KMS-11 (cell line): ENCODE data around the gene NOP16.

Experiments
- H2AFZ ChIP-seq: fragments of 200-600 bp; sonication (generic); 2 replicates; pipeline ENCODE4 v1.6.1; 2016; ENCODE audit warnings: antibody characterized with exemption, mixed run types, low read depth
- H3K27ac ChIP-seq: fragments of 200-600 bp; sonication (generic); 2 replicates; pipeline ENCODE4 v1.6.1; 2016; ENCODE audit warnings: mild to moderate bottlenecking, mixed run types
- H3K27me3 ChIP-seq: fragments of 200-600 bp; sonication (generic); 2 replicates; pipeline ENCODE4 v1.6.1; 2017; ENCODE audit warnings: mild to moderate bottlenecking, low read depth, mixed run types, moderate library complexity; ENCODE audit not compliant: insufficient read depth
- H3K36me3 ChIP-seq: fragments of 200-600 bp; sonication (generic); 2 replicates; pipeline ENCODE4 v1.6.1; 2017; ENCODE audit warnings: mild to moderate bottlenecking, mixed run types; ENCODE audit not compliant: insufficient read depth
- H3K4me1 ChIP-seq: fragments of 200-600 bp; sonication (generic); 2 replicates; pipeline ENCODE4 v1.6.1; 2016; ENCODE audit warnings: mild to moderate bottlenecking, low read depth, mixed run types; ENCODE audit not compliant: poor library complexity, severe bottlenecking
- H3K4me2 ChIP-seq: fragments of 200-600 bp; sonication (generic); 2 replicates; pipeline ENCODE4 v1.7.0; 2016; ENCODE audit warnings: mild to moderate bottlenecking, mixed run types
- H3K4me3 ChIP-seq: fragments of 200-600 bp; sonication (generic); IDR thresholded peaks from 2 replicates; pipeline ENCODE4 v1.6.1; 2017; ENCODE audit warnings: low read depth, low read length, mixed read lengths; ENCODE audit not compliant: insufficient read depth
- H3K79me2 ChIP-seq: fragments of 200-600 bp; sonication (generic); 2 replicates; pipeline ENCODE4 v1.6.1; 2016; ENCODE audit warnings: low read depth, mixed run types; ENCODE audit not compliant: insufficient read depth
- H3K9ac ChIP-seq: fragments of 200-600 bp; sonication (generic); 2 replicates; pipeline ENCODE4 v1.6.1; 2016; ENCODE audit warnings: mild to moderate bottlenecking, mixed run types
- H4K20me1 ChIP-seq: fragments of 200-600 bp; sonication (generic); 2 replicates; pipeline ENCODE4 v1.6.1; 2016; ENCODE audit warnings: mild to moderate bottlenecking, mixed run types; ENCODE audit not compliant: insufficient read depth
- TF ChIP-seq, protein P1 (sequence below): fragments of 200-600 bp; sonication (generic); conservative IDR thresholded peaks from 2 replicates; pipeline ENCODE4 v1.6.1; 2017; ENCODE audit warnings: low read depth, mild to moderate bottlenecking, antibody characterized with exemption, low read length, moderate library complexity, mixed read lengths

NOP16 gene

GRCh38 chr5:176359658-176360057, 28.7 kb downstream of the NOP16 start:
- Histone ChIP-seq H4K20me1 (no peaks in the 10 kb centered on the region), H2AFZ (no peak overlapping the region), H3K79me2 (peaks cover 17% of the 10 kb centered on the region; the same call in 1 of the 2 replicates), H3K4me3 (no peak overlapping the region), H3K9ac (no peak overlapping the region), H3K27me3 (no peaks in the 10 kb centered on the region), H3K27ac (no peak overlapping the region), H3K4me1 (peaks cover 8% of the 10 kb centered on the region), H3K4me2 (no peak overlapping the region), H3K36me3 (no peaks in the 10 kb centered on the region)
- TF ChIP-seq, protein P1, sequence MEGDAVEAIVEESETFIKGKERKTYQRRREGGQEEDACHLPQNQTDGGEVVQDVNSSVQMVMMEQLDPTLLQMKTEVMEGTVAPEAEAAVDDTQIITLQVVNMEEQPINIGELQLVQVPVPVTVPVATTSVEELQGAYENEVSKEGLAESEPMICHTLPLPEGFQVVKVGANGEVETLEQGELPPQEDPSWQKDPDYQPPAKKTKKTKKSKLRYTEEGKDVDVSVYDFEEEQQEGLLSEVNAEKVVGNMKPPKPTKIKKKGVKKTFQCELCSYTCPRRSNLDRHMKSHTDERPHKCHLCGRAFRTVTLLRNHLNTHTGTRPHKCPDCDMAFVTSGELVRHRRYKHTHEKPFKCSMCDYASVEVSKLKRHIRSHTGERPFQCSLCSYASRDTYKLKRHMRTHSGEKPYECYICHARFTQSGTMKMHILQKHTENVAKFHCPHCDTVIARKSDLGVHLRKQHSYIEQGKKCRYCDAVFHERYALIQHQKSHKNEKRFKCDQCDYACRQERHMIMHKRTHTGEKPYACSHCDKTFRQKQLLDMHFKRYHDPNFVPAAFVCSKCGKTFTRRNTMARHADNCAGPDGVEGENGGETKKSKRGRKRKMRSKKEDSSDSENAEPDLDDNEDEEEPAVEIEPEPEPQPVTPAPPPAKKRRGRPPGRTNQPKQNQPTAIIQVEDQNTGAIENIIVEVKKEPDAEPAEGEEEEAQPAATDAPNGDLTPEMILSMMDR, result no peak

DNA sequence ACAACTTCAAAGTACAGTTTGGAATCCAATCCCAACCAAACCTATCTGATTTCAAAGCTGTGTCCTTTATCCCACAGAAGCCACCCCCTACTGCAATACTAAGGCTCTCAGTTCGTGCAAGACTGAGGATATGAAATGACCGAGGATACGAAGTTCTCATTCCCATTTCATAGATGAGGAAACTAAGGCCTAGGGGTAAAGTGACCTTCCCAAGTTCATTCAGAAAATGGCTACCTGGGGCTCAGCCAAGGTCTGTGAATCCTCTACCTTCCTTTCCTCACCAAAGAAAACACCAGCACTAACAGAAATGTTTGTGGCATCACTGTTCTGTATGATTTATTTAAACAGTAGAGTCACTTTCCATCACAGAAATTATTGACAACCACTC, 32.2 kb downstream of the NOP16 start:
- H4K20me1 ChIP-seq, result no peaks in the 10 kb centered on the region
- peaks cover 13% of the 10 kb centered on the region; the same call in 1 of the 2 replicates for H3K79me2 ChIP-seq
- H3K36me3 ChIP-seq, result no peaks in the 10 kb centered on the region

GRCh38 chr5:176355400-176356178, 32.8 kb downstream of the NOP16 start:
- Histone ChIP-seq H3K36me3 (no peaks in the 10 kb centered on the region), H3K4me1 (peaks cover 8% of the 10 kb centered on the region), H3K4me2 (no peak overlapping the region), H2AFZ (no peak overlapping the region), H4K20me1 (no peaks in the 10 kb centered on the region), H3K27ac (no peak overlapping the region), H3K27me3 (no peaks in the 10 kb centered on the region), H3K9ac (no peak overlapping the region), H3K4me3 (no peak overlapping the region), H3K79me2 (peaks cover 10% of the 10 kb centered on the region; the same call in 1 of the 2 replicates)
- TF ChIP-seq, protein P1, result no peak

More for the DNA sequence above, 32.2 kb downstream of the NOP16 start:
- no peak overlapping the region for H3K27ac ChIP-seq
- H2AFZ ChIP-seq, result no peak overlapping the region
- H3K4me2 ChIP-seq, result no peak overlapping the region
- H3K9ac ChIP-seq, result no peak overlapping the region
- no peaks in the 10 kb centered on the region for H3K27me3 ChIP-seq
- TF ChIP-seq, protein P1, result no peak
- H3K4me3 ChIP-seq, result no peak overlapping the region
- peaks cover 8% of the 10 kb centered on the region for H3K4me1 ChIP-seq

DNA sequence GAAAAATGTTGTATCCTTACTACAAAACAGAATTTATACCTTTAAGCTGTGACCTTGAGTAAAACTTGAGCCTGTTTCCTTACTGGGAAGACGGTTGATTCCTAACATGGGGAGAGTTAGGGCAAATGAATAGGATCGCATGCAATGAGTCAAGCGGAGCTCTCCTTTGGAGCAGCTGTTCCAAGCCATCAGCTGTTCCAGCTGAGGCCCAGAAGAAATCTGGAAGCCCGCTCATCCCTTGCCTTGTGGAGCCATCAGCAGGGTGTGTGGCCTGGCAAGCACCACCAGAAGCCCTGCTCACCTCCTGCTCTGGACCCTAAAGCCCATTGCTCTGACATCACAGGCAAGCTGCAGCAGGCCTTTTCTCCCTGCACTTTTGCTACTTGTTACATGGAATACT, 34.9 kb downstream of the NOP16 start:
- H3K79me2 ChIP-seq, result no peaks in the 10 kb centered on the region; the same call in 1 of the 2 replicates
- no peak overlapping the region for H3K4me2 ChIP-seq
- H2AFZ ChIP-seq, result no peak overlapping the region
- no peaks in the 10 kb centered on the region for H3K27me3 ChIP-seq
- no peaks in the 10 kb centered on the region for H4K20me1 ChIP-seq
- no peak overlapping the region for H3K9ac ChIP-seq
- H3K4me3 ChIP-seq, result no peak overlapping the region
- no peaks in the 10 kb centered on the region for H3K4me1 ChIP-seq
- H3K36me3 ChIP-seq, result no peaks in the 10 kb centered on the region
- no peak overlapping the region for H3K27ac ChIP-seq
- TF ChIP-seq, protein P1, result no peak
